Karpas-422 (cell line): Measurements from ENCODE around the gene ZCCHC4. TPM values are rescaled to one million over a fixed set of nuclear protein-coding genes. Genes with fewer than 3 reads are reported as not detected.

ENCODE experiments used
- DNase-seq: peaks from one replicate; pipeline ENCODE4 v3.0.0-alpha.2; 2015
- H2AFZ ChIP-seq: fragments of 200-600 bp; sonication (generic); 2 replicates; pipeline ENCODE4 v1.6.1; 2014; ENCODE audit warnings: antibody characterized with exemption, low read length, mixed read lengths
- H3K27ac ChIP-seq: fragments of 200-600 bp; sonication (generic); 2 replicates; pipeline ENCODE4 v1.5.1; 2014; ENCODE audit warnings: mild to moderate bottlenecking, low read length, moderate library complexity
- H3K27me3 ChIP-seq: fragments of 200-600 bp; sonication (generic); 2 replicates; pipeline ENCODE4 v1.6.1; 2014; ENCODE audit warnings: low read length, mixed read lengths
- H3K36me3 ChIP-seq: fragments of 200-600 bp; sonication (generic); 2 replicates; pipeline ENCODE4 v1.6.1; 2014; ENCODE audit warnings: low read length, mixed read lengths; ENCODE audit not compliant: insufficient read depth
- H3K4me1 ChIP-seq: fragments of 200-600 bp; sonication (generic); 2 replicates; pipeline ENCODE4 v1.6.1; 2014; ENCODE audit warnings: mild to moderate bottlenecking, low read length, mixed read lengths
- H3K4me2 ChIP-seq: fragments of 200-600 bp; sonication (generic); 2 replicates; pipeline ENCODE4 v1.6.1; 2014; ENCODE audit warnings: low read length, low read depth, mild to moderate bottlenecking; ENCODE audit not compliant: poor library complexity, severe bottlenecking
- H3K4me3 ChIP-seq: fragments of 200-600 bp; sonication (generic); 2 replicates; pipeline ENCODE4 v1.5.1; 2014; ENCODE audit warnings: mild to moderate bottlenecking, antibody characterized with exemption, low read length, mixed read lengths
- H3K79me2 ChIP-seq: fragments of 200-600 bp; sonication (generic); 2 replicates; pipeline ENCODE4 v1.6.1; 2014; ENCODE audit warnings: mild to moderate bottlenecking, low read length, mixed read lengths
- H3K9ac ChIP-seq: fragments of 200-600 bp; sonication (generic); 2 replicates; pipeline ENCODE4 v1.6.0; 2014; ENCODE audit warnings: low read length
- H3K9me2 ChIP-seq: fragments of 200-600 bp; sonication (generic), shearing (Covaris generic); replicated peaks from 2 replicates; pipeline ENCODE4 v1.6.0; 2014; ENCODE audit warnings: mild to moderate bottlenecking, low read length, moderate library complexity; ENCODE audit not compliant: insufficient read depth
- H3K9me3 ChIP-seq: fragments of 300-700, 200-600 bp; sonication (generic); 2 replicates; pipeline ENCODE4 v1.6.1; 2014; ENCODE audit warnings: low read length, mixed read lengths
- H4K20me1 ChIP-seq: fragments of 200-600 bp; sonication (generic); 2 replicates; pipeline ENCODE4 v1.6.1; 2014; ENCODE audit warnings: mild to moderate bottlenecking, antibody characterized with exemption, low read length, low read depth; ENCODE audit not compliant: insufficient read depth
- total RNA-seq: library from RNA; depleted of rRNA; stranded (reverse); fragments of >200 nt; shearing (Covaris generic); gene quantifications from 2 replicates; pipeline ENCODE4 v1.2.3, GENCODE V29; 2014; ENCODE audit warnings: low replicate concordance

The ZCCHC4 gene
- total RNA-seq, 1 experiment from 2014 or later = 11.7 TPM

DNA sequence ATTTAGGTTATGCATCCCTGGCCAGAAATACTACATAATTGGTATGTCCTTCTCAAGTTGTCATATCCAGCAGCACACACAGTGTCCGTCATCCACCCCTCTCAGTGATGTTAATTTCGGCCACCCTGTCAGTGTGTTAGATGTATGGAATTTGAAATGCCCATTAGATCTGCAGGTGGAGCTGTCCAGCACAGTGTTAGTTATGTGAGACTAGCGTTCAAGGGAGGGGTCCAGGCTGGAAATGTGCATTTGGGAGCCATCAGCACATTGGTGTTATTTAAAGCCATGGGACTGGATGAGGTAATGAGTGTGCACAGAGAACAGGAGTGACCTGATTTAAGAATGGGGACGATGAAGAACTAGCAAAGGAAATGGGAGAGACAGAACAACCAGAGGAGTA is 86.9 kb downstream of the ZCCHC4 start:
- H3K9me2 ChIP-seq = no peaks in the 10 kb centered on the region
- no peaks in the 10 kb centered on the region for H4K20me1 ChIP-seq
- DNase-seq = no peak
- H3K36me3 ChIP-seq = peaks cover 63% of the 10 kb centered on the region
- no peak overlapping the region for H3K27ac ChIP-seq
- H3K4me1 ChIP-seq = no peaks in the 10 kb centered on the region
- no peaks in the 10 kb centered on the region for H3K9me3 ChIP-seq
- no peak overlapping the region for H3K9ac ChIP-seq
- no peak overlapping the region for H3K4me2 ChIP-seq
- H3K79me2 ChIP-seq = no peaks in the 10 kb centered on the region
- no peak overlapping the region for H3K4me3 ChIP-seq
- H3K27me3 ChIP-seq = no peaks in the 10 kb centered on the region
- no peak overlapping the region for H2AFZ ChIP-seq

DNA sequence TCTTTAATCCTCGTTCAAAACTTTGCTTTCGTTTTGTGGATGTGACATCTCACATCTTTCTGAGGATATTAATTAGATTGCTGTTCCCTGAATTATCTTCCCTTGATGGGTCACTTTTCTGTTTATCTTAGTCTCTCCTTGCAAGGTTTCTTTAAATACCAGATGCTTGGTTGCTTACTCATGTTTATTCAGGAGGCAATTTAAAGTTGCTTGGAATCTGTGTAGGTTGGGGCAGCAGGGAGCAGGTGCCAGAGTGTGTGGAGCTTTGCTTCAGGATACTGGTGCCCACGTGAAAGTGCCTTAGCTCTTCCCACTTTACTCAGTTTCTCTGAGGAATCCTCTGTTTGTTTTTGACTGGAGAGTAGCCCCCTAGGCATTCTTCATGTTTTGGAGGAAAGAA is 88.5 kb downstream of the ZCCHC4 start:
- no peaks in the 10 kb centered on the region for H3K9me2 ChIP-seq
- no peak overlapping the region for H3K27ac ChIP-seq
- no peak overlapping the region for H3K4me3 ChIP-seq
- no peaks in the 10 kb centered on the region for H3K27me3 ChIP-seq
- H2AFZ ChIP-seq = no peak overlapping the region
- H3K4me1 ChIP-seq = no peaks in the 10 kb centered on the region
- no peaks in the 10 kb centered on the region for H3K9me3 ChIP-seq
- DNase-seq = no peak
- peaks cover 68% of the 10 kb centered on the region for H3K36me3 ChIP-seq
- H3K79me2 ChIP-seq = no peaks in the 10 kb centered on the region
- no peak overlapping the region for H3K9ac ChIP-seq
- no peaks in the 10 kb centered on the region for H4K20me1 ChIP-seq
- no peak overlapping the region for H3K4me2 ChIP-seq

DNA sequence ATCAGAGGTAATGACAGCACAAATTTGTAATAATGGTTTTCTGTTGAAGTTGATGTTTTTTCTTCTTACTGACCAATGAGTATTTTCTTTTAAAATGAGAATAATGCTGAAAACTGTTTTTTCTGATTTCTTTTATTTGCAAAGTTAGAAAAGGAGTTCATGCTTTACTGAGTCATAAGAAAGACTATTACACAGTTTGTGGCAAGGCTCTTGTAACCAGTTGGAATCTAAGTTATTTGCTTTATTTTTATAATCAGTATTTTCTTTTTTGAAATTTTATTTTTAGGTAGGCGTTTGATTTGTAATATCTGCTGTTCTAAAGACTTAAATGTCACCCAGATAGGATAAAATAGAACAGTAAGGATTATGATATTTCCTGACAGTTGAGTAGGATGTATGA is 89.9 kb downstream of the ZCCHC4 start:
- peaks cover 64% of the 10 kb centered on the region for H3K36me3 ChIP-seq
- no peaks in the 10 kb centered on the region for H3K4me1 ChIP-seq
- no peaks in the 10 kb centered on the region for H3K79me2 ChIP-seq

DNA sequence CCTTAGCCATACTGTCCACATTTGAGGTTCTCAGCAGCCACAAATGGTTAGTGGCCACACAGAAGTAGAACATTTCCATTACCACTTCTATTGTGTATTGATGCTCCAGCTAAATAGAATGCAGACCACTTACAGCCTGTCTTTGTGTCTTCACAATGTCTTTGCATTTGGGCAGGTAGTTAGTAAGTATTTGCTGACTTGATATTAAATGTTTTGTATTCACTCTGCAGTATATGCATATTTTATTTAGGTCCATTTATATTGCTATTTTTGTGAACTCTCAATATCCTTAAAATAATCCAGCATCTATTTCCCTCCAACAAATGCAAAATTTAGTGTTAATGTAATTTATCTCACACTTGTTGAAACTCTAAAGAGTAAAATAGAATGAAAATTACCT is 91.1 kb downstream of the ZCCHC4 start:
- Histone ChIP-seq H3K27ac (no peak overlapping the region), H3K4me3 (no peak overlapping the region), H3K9ac (no peak overlapping the region), H3K9me2 (no peaks in the 10 kb centered on the region), H3K4me1 (no peaks in the 10 kb centered on the region), H3K79me2 (no peaks in the 10 kb centered on the region), H3K36me3 (peaks cover 65% of the 10 kb centered on the region), H2AFZ (no peak overlapping the region), H3K27me3 (no peaks in the 10 kb centered on the region), H3K9me3 (no peaks in the 10 kb centered on the region), H4K20me1 (no peaks in the 10 kb centered on the region), H3K4me2 (no peak overlapping the region)
- no peak for DNase-seq

More for the DNA sequence above, 89.9 kb downstream of the ZCCHC4 start:
- Histone ChIP-seq H4K20me1 (no peaks in the 10 kb centered on the region), H3K27ac (no peak overlapping the region), H2AFZ (no peak overlapping the region), H3K4me2 (no peak overlapping the region), H3K9ac (no peak overlapping the region), H3K9me3 (no peaks in the 10 kb centered on the region), H3K4me3 (no peak overlapping the region), H3K9me2 (no peaks in the 10 kb centered on the region), H3K27me3 (no peaks in the 10 kb centered on the region)
- DNase-seq = no peak

DNA sequence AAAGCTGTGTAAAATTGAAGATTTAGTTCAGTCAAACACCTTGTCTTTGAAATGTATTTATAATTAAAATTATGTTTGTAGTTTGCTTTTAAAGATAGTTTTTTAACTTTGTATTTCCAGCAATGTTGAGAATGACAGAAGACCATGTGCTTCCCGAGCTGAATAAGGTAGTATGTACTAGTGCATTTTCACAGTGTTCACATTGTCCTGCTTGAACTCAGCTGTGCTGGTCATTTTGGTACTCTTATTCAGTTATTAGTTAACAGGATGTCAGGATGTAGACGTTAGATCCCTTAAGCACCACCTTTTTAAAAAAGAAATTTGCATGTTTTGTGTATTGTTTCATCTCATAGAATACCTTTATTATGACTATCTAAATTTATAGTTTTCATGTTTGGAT is 92.9 kb downstream of the ZCCHC4 start:
- H3K27me3 ChIP-seq = no peaks in the 10 kb centered on the region
- H3K4me1 ChIP-seq = no peaks in the 10 kb centered on the region
- DNase-seq = no peak
- no peak overlapping the region for H3K9ac ChIP-seq
- no peak overlapping the region for H3K27ac ChIP-seq
- no peaks in the 10 kb centered on the region for H3K9me3 ChIP-seq
- no peaks in the 10 kb centered on the region for H3K9me2 ChIP-seq
- no peak overlapping the region for H2AFZ ChIP-seq
- H3K4me2 ChIP-seq = no peak overlapping the region
- no peaks in the 10 kb centered on the region for H4K20me1 ChIP-seq
- no peaks in the 10 kb centered on the region for H3K79me2 ChIP-seq
- H3K36me3 ChIP-seq = peaks cover 70% of the 10 kb centered on the region
- H3K4me3 ChIP-seq = no peak overlapping the region

DNA sequence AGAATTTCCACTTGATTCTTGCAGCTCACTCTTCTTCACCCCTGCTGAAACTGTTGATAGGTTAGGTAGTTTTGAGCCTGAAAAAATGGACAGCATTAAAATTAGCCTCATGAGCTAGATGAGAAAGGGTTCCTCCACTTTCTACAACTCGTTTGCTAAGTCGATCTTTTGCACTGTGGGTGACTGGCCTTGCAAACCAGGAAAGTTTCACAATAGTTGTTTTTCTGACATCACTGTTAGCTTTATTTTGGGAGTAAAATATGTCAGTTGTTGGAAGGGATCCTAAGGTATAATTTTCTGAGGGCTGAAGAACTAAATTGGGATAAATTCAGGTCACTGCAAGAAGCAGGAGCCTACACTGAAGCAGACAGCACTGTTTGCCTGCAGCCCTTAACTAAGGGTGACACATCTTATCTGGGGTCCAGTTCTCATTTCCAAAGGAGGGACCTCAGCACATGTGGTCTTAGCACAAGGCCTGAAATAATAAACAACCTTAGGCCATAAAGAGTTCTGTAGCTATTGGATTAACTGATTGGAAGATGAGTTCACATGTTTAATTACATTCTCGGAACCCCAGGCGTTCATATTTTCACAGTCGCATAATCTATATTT is 93.6 kb downstream of the ZCCHC4 start:
- DNase-seq = no peak

DNA sequence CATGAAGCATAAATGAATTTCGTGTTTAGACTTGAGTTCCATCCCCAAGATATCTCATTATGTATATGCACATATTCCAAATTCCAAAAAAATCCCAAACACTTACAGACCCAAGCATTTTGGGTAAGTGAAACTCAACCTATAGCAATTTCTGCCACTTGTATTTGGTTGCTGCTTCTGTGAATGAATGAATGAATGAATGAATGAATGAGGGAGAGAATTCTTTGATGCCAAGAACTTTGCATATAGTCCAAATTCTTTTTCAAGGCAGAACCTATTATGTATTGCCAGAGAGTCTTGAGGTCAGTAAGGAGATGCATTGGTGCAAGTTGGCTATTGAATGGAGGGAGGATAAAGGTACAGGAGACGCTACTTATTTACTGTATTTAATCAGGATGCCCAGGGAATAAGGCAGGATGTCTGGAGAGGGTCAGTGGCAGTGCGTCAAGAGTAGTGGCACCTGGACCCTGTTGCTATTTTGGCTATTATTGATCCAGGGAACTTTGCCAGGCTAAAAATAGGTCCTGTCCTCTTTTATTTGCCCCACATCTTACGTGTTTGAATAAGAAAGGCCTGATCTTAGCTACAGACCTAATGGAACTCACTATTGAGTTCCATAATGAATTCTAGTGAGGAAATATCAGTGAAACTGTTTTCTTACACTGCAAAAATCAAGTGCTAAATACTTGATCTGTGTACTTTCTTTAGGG is 98.4 kb downstream of the ZCCHC4 start:
- no peak overlapping the region for H2AFZ ChIP-seq
- H3K27me3 ChIP-seq = no peaks in the 10 kb centered on the region
- no peaks in the 10 kb centered on the region for H3K79me2 ChIP-seq
- H3K9me3 ChIP-seq = no peaks in the 10 kb centered on the region
- H3K4me2 ChIP-seq = no peak overlapping the region
- H3K36me3 ChIP-seq = peaks cover 72% of the 10 kb centered on the region
- H4K20me1 ChIP-seq = no peaks in the 10 kb centered on the region
- no peak overlapping the region for H3K4me3 ChIP-seq
- DNase-seq = no peak
- no peaks in the 10 kb centered on the region for H3K4me1 ChIP-seq
- no peaks in the 10 kb centered on the region for H3K9me2 ChIP-seq
- no peak overlapping the region for H3K27ac ChIP-seq
- H3K9ac ChIP-seq = no peak overlapping the region

More for the DNA sequence above, 93.6 kb downstream of the ZCCHC4 start:
- no peak overlapping the region for H3K27ac ChIP-seq
- no peaks in the 10 kb centered on the region for H3K79me2 ChIP-seq
- peaks cover 77% of the 10 kb centered on the region for H3K36me3 ChIP-seq
- no peaks in the 10 kb centered on the region for H3K4me1 ChIP-seq
- no peak overlapping the region for H3K4me3 ChIP-seq
- H3K9ac ChIP-seq = no peak overlapping the region
- H2AFZ ChIP-seq = no peak overlapping the region
- no peaks in the 10 kb centered on the region for H3K9me2 ChIP-seq
- no peak overlapping the region for H3K4me2 ChIP-seq
- no peaks in the 10 kb centered on the region for H3K9me3 ChIP-seq
- no peaks in the 10 kb centered on the region for H3K27me3 ChIP-seq
- no peaks in the 10 kb centered on the region for H4K20me1 ChIP-seq

DNA sequence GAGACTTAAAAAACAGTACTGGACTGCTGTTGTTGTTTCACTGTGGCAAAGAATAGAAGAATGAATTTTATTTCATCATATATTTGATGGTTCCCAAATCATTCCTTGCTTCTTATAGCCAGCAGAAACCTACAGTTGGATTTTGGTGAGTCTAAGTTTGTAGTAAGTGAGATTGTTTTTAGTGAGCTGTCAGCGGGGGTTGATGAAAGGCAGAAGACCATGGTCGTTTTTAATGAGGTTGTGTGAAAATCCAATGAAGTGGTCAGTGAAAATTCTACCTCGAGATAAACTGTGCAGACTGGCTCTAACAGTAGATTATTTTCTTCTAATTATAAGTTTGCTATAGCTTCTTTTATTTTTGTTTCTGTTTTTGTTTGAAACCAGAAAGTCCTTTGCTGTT is 100.7 kb downstream of the ZCCHC4 start:
- Histone ChIP-seq H3K36me3 (peaks cover 77% of the 10 kb centered on the region), H3K4me3 (no peak overlapping the region), H3K4me1 (no peaks in the 10 kb centered on the region)

More for the DNA sequence above, 100.7 kb downstream of the ZCCHC4 start:
- no peak for DNase-seq
- Histone ChIP-seq H3K9ac (no peak overlapping the region), H3K27ac (no peak overlapping the region), H3K79me2 (no peaks in the 10 kb centered on the region), H3K9me2 (no peaks in the 10 kb centered on the region), H2AFZ (no peak overlapping the region), H3K4me2 (no peak overlapping the region), H3K27me3 (no peaks in the 10 kb centered on the region), H4K20me1 (no peaks in the 10 kb centered on the region), H3K9me3 (no peaks in the 10 kb centered on the region)
